H1 (cell line): Measurements from ENCODE around the gene DIAPH2. TPM values are rescaled to one million over a fixed set of nuclear protein-coding genes. Genes with fewer than 3 reads are reported as not detected.

Experiments
- CTCF ChIA-PET: fragments of 300-600 bp; sonication (Branson Sonifier 250); formaldehyde crosslinking; loops from one replicate; lab custom pipeline; 2021; ENCODE audit not compliant: partially characterized antibody; lab: Charles Lee
- POLR2A ChIA-PET: fragments of 300-600 bp; sonication (Branson Sonifier 250); formaldehyde crosslinking; loops from one replicate; lab custom pipeline; 2021; ENCODE audit warnings: inconsistent platforms; ENCODE audit not compliant: partially characterized antibody; lab: Charles Lee
- DNase-seq, 2 experiments: peaks; one replicate each; pipeline versions ENCODE4 v3.0.0 to v3.0.0-alpha.2; 2010 to 2022; ENCODE audit warnings: low spot score in 2 of 2, low read depth in 1 of 2, mixed read lengths in 1 of 2
- FAIRE-seq: peaks from 2 replicates; lab custom pipeline; 2011; peaks lifted over from hg19 to GRCh38; lab: Jason Lieb, UNC
- H2AFZ ChIP-seq: 2 replicates; pipeline ENCODE4 v1.8.1; 2012; ENCODE audit warnings: low read length, inconsistent platforms
- H2AK5ac ChIP-seq: 2 replicates; pipeline ENCODE4 v1.6.1; 2013; ENCODE audit warnings: low read depth, low read length
- H2BK120ac ChIP-seq: replicated peaks from 2 replicates; pipeline ENCODE3; 2013; ENCODE audit warnings: low read depth, low read length, inconsistent platforms
- H2BK12ac ChIP-seq: 2 replicates; pipeline ENCODE4 v1.6.1; 2013; ENCODE audit warnings: low read depth, low read length
- H2BK15ac ChIP-seq: 2 replicates; pipeline ENCODE4 v1.6.1; 2013; ENCODE audit warnings: low read length
- H2BK20ac ChIP-seq: 2 replicates; pipeline ENCODE4 v1.6.1; 2013; ENCODE audit warnings: low read length
- H2BK5ac ChIP-seq: 2 replicates; pipeline ENCODE4 v1.6.1; 2013; ENCODE audit warnings: low read depth, low read length
- H3K14ac ChIP-seq: 2 replicates; pipeline ENCODE4 v1.6.1; 2013; ENCODE audit warnings: inconsistent platforms; ENCODE audit not compliant: insufficient read length
- H3K18ac ChIP-seq: 2 replicates; pipeline ENCODE4 v1.6.1; 2013; ENCODE audit warnings: low read length; ENCODE audit errors: extremely low read depth
- H3K23ac ChIP-seq: 2 replicates; pipeline ENCODE4 v1.6.1; 2013; ENCODE audit warnings: inconsistent platforms; ENCODE audit not compliant: insufficient read length
- H3K23me2 ChIP-seq: 2 replicates; pipeline ENCODE4 v1.6.1; 2013; ENCODE audit warnings: low read depth, low read length
- H3K27ac ChIP-seq: 2 replicates; pipeline ENCODE4 v1.6.1; 2011; ENCODE audit warnings: low read depth, low read length, inconsistent platforms
- H3K27me3 ChIP-seq, 4 experiments: replicated peaks in 1 of 4; 1 replicate in 1 of 4; 2 replicates in 3 of 4; pipeline versions ENCODE4 v1.6.1 to v1.8.1; 2011 to 2013; ENCODE audit warnings: low read length in 3 of 4, mild to moderate bottlenecking in 3 of 4, inconsistent platforms in 2 of 4, mixed read lengths in 2 of 4, moderate library complexity in 1 of 4; ENCODE audit not compliant: control insufficient read depth in 3 of 4, insufficient read depth in 3 of 4; ENCODE audit errors: extremely low read depth in 1 of 4
- H3K36me3 ChIP-seq, 4 experiments: 2 replicates each; pipeline versions ENCODE4 v1.6.1 to v1.8.1; 2011 to 2013; ENCODE audit warnings: mild to moderate bottlenecking in 4 of 4, low read length in 3 of 4, moderate library complexity in 2 of 4, control low read depth in 1 of 4, inconsistent platforms in 1 of 4; ENCODE audit not compliant: insufficient read depth in 4 of 4, control insufficient read depth in 2 of 4
- H3K4ac ChIP-seq: replicated peaks from 2 replicates; pipeline ENCODE3; 2013; ENCODE audit warnings: low read length, low read depth, mixed read lengths, inconsistent platforms; ENCODE audit not compliant: insufficient read length
- H3K4me1 ChIP-seq, 4 experiments: replicated peaks in 1 of 4; 1 replicate in 1 of 4; 2 replicates in 3 of 4; pipeline versions ENCODE4 v1.6.1 to v1.8.1; 2011 to 2013; ENCODE audit warnings: low read length in 3 of 4, inconsistent platforms in 2 of 4, mixed read lengths in 1 of 4; ENCODE audit not compliant: insufficient read depth in 4 of 4, control insufficient read depth in 3 of 4
- H3K4me2 ChIP-seq, 2 experiments: 2 replicates each; pipeline versions ENCODE4 v1.6.1 to v1.8.1; 2011 to 2013; ENCODE audit warnings: low read depth in 2 of 2, low read length in 2 of 2, control low read depth in 1 of 2, inconsistent platforms in 1 of 2, mild to moderate bottlenecking in 1 of 2; ENCODE audit not compliant: insufficient read depth in 1 of 2
- H3K4me3 ChIP-seq, 4 experiments: fragments of 200-600, 300-600 bp in 1 of 4; sonication (generic), shearing (Covaris generic), sonication (Bioruptor Twin) in 1 of 4; 2 replicates each; pipeline versions ENCODE4 v1.5.1 to v1.8.1; 2011 to 2016; ENCODE audit warnings: low read length in 4 of 4, low read depth in 3 of 4, control low read depth in 2 of 4, inconsistent platforms in 2 of 4, mild to moderate bottlenecking in 2 of 4, mixed read lengths in 1 of 4, moderate library complexity in 1 of 4; ENCODE audit not compliant: insufficient read depth in 2 of 4; ENCODE audit errors: extremely low read depth in 1 of 4
- H3K56ac ChIP-seq: replicated peaks from 2 replicates; pipeline ENCODE3; 2013; ENCODE audit warnings: low read depth, mild to moderate bottlenecking, mixed read lengths, low read length, inconsistent platforms; ENCODE audit not compliant: insufficient read length
- H3K79me1 ChIP-seq: 2 replicates; pipeline ENCODE4 v1.6.1; 2013; ENCODE audit warnings: low read depth, low read length, control low read depth
- H3K79me2 ChIP-seq, 2 experiments: 2 replicates each; pipeline versions ENCODE4 v1.6.1 to v1.8.1; 2012 to 2013; ENCODE audit warnings: low read length in 2 of 2, mild to moderate bottlenecking in 2 of 2, inconsistent platforms in 1 of 2; ENCODE audit not compliant: insufficient read depth in 2 of 2, control insufficient read depth in 1 of 2
- H3K9ac ChIP-seq, 4 experiments: replicated peaks in 1 of 4; 1 replicate in 1 of 4; 2 replicates in 3 of 4; pipeline versions ENCODE4 v1.6.1 to v1.8.1; 2011 to 2013; ENCODE audit warnings: low read depth in 3 of 4, low read length in 3 of 4, control low read depth in 2 of 4, mild to moderate bottlenecking in 2 of 4, moderate library complexity in 2 of 4, inconsistent platforms in 1 of 4; ENCODE audit errors: extremely low read depth in 1 of 4
- H3K9me3 ChIP-seq, 2 experiments: 2 replicates each; pipeline versions ENCODE4 v1.6.1 to v1.8.1; 2012 to 2013; ENCODE audit warnings: mild to moderate bottlenecking in 2 of 2, moderate library complexity in 2 of 2, control low read depth in 1 of 2, inconsistent platforms in 1 of 2, low read depth in 1 of 2, low read length in 1 of 2, mixed read lengths in 1 of 2; ENCODE audit not compliant: insufficient read depth in 2 of 2
- H4K20me1 ChIP-seq, 2 experiments: replicated peaks in 1 of 2; 2 replicates each; pipeline versions ENCODE3 to v1.8.1; 2011 to 2013; ENCODE audit warnings: inconsistent platforms in 2 of 2, low read length in 2 of 2, mild to moderate bottlenecking in 1 of 2; ENCODE audit not compliant: insufficient read depth in 2 of 2, control insufficient read depth in 1 of 2
- H4K5ac ChIP-seq: 2 replicates; pipeline ENCODE4 v1.6.1; 2013; ENCODE audit warnings: low read length, low read depth, mixed read lengths, inconsistent platforms; ENCODE audit not compliant: insufficient read length
- H4K8ac ChIP-seq: 2 replicates; pipeline ENCODE4 v1.8.0; 2013; ENCODE audit warnings: mild to moderate bottlenecking, moderate library complexity, low read length, inconsistent platforms; ENCODE audit not compliant: insufficient read depth; ENCODE audit errors: extremely low read depth
- H4K91ac ChIP-seq: replicated peaks from 2 replicates; pipeline ENCODE3; 2013; ENCODE audit warnings: low read length, mixed read lengths, inconsistent platforms; ENCODE audit not compliant: insufficient read length
- ASH2L ChIP-seq: fragments of 200-600, 300-600 bp; sonication (generic); IDR thresholded peaks from one replicate; pipeline ENCODE4 v1.7.1; 2017; ENCODE audit warnings: low read length
- CBX5 ChIP-seq: fragments of 300-800, 300-1000 bp; sonication (generic); IDR thresholded peaks from 2 replicates; pipeline ENCODE4 v1.7.1; 2016; ENCODE audit warnings: antibody characterized with exemption, low read length, low read depth
- EGR1 ChIP-seq: IDR thresholded peaks from 2 replicates; pipeline ENCODE4 v1.6.1; 2011; ENCODE audit warnings: low read depth, low read length, borderline replicate concordance
- GABPA ChIP-seq: IDR thresholded peaks from 2 replicates; pipeline ENCODE4 v1.6.1; 2011; ENCODE audit warnings: mild to moderate bottlenecking, low read length, moderate library complexity, borderline replicate concordance; ENCODE audit not compliant: insufficient read depth
- GTF2F1 ChIP-seq: IDR thresholded peaks from 2 replicates; pipeline ENCODE4 v1.6.1; 2012; ENCODE audit warnings: low read depth, low read length, improper control_type of control experiment, borderline replicate concordance
- KDM4A ChIP-seq: IDR thresholded peaks from one replicate; pipeline ENCODE4 v1.7.1; 2012; ENCODE audit warnings: low read depth, mild to moderate bottlenecking, moderate library complexity, low read length, inconsistent platforms; ENCODE audit not compliant: severe bottlenecking
- NANOG ChIP-seq: IDR thresholded peaks from 2 replicates; pipeline ENCODE4 v1.6.1; 2011; ENCODE audit warnings: low read length, low read depth, mild to moderate bottlenecking, inconsistent platforms; ENCODE audit not compliant: insufficient read depth, poor library complexity, severe bottlenecking
- POU5F1 ChIP-seq: IDR thresholded peaks from 2 replicates; pipeline ENCODE4 v1.6.1; 2011; ENCODE audit warnings: low read depth, mild to moderate bottlenecking, low read length, moderate library complexity
- SP1 ChIP-seq: IDR thresholded peaks from 2 replicates; pipeline ENCODE4 v1.6.1; 2011; ENCODE audit warnings: low read depth, low read length
- YY1 ChIP-seq: IDR thresholded peaks from 2 replicates; pipeline ENCODE4 v1.6.1; 2011; ENCODE audit warnings: low read depth, mild to moderate bottlenecking, low read length
- WGBS, 2 experiments: shearing (Covaris generic) in 1 of 2; methylation state at CpG; one replicate each; pipeline versions ENCODE4 v1.1.6 to v1.1.7; 2013 to 2015; ENCODE audit warnings: low lambda C conversion rate in 2 of 2, mixed read lengths in 2 of 2, inconsistent platforms in 1 of 2, low coverage in 1 of 2, missing lambda C conversion rate in 1 of 2; ENCODE audit not compliant: insufficient replicate concordance in 2 of 2, insufficient coverage in 1 of 2, insufficient read length in 1 of 2; ENCODE audit errors: extremely low coverage in 1 of 2, missing lambda C conversion rate in 1 of 2; 5-methylcytosine and 5-hydroxymethylcytosine counted together
- polyA plus RNA-seq, 7 experiments: library from polyadenylated mRNA; depleted of rRNA in 3 of 7; stranded (reverse) in 5 of 7; unstranded in 2 of 7; fragments of >200 nt in 5 of 7; fragments of 200-250 nt in 2 of 7; gene quantifications; 1 replicate in 5 of 7; 2 replicates in 1 of 7; 4 replicates in 1 of 7; pipeline versions ENCODE4 v1.2.1 to v1.2.3, GENCODE V29; 2011 to 2013; ENCODE audit warnings: missing spikeins in 2 of 7, mixed read lengths in 2 of 7
- total RNA-seq: library from RNA; stranded (reverse); fragmentation: NEBNext Ultra II Directional; extraction: Animal tissue kit (Norgen Biotek cat#: 25700); gene quantifications from 2 replicates; pipeline ENCODE4 v1.2.1, GENCODE V29; 2021

The DIAPH2 gene
- total and polyA plus RNA-seq, 2 of the 8 experiments (the other 6 are each of a cell fraction or from before 2014, with no cell fraction given) = 4.4 to 24.3 TPM

GRCh38 chrX:96907516-96908272, 223.1 kb downstream of the DIAPH2 start:
- Histone ChIP-seq H4K20me1 (no peaks in the 10 kb centered on the region), H3K4me2 (no peak overlapping the region), H3K23me2 (no peaks in the 10 kb centered on the region), H3K27me3 (no peaks in the 10 kb centered on the region), H4K91ac (no peak overlapping the region), H2BK5ac (no peak overlapping the region), H3K23ac (no peak overlapping the region), H4K8ac (no peak overlapping the region), H2AFZ (no peak overlapping the region), H3K4me1 (no peaks in the 10 kb centered on the region), H3K27ac (no peak overlapping the region), H3K79me2 (no peaks in the 10 kb centered on the region), H3K36me3 (no peaks in the 10 kb centered on the region), H4K5ac (no peak overlapping the region), H2BK120ac (no peak overlapping the region), H3K4me3 (no peak overlapping the region), H2BK20ac (no peak overlapping the region), H3K79me1 (no peaks in the 10 kb centered on the region), H3K9ac (no peak overlapping the region), H3K9me3 (no peaks in the 10 kb centered on the region), H2BK15ac (no peak overlapping the region), H2AK5ac (no peak overlapping the region), H3K56ac (no peak overlapping the region), H3K4ac (no peak overlapping the region), H3K18ac (no peak overlapping the region), H2BK12ac (no peak overlapping the region), H3K14ac (no peak overlapping the region)
- ChIA-PET CTCF (interaction anchor here (0.6 kb wide), 1 partner anchor 1480 kb away, joined by 3 read pairs; no protein-coding TSS in a partner anchor), POLR2A (no interaction called here)
- FAIRE-seq = no peak
- no peak for DNase-seq
- WGBS, 2 experiments = 88% methylated on average over 2 of the region's 3 CpGs; no CpG with 5 or more reads in 1 of the 2 experiments
- no peak for TF ChIP-seq GABPA
- TF ChIP-seq KDM4A = no peak
- no peak for TF ChIP-seq POU5F1
- no peak for TF ChIP-seq SP1
- no peak for TF ChIP-seq CBX5
- TF ChIP-seq NANOG = no peak
- TF ChIP-seq EGR1 = no peak
- no peak for TF ChIP-seq ASH2L
- TF ChIP-seq YY1 = no peak
- TF ChIP-seq GTF2F1 = no peak
